Psoas muscle (tissue), 8 donors: ENCODE data around the gene FMN2. TPM values are rescaled to one million over a fixed set of nuclear protein-coding genes. Genes with fewer than 3 reads are reported as not detected.

Experiments
- ATAC-seq, 4 donors: fragments of 200-7000 bp; cut with Tn5 transposase; one replicate each; pipeline ENCODE4 v1.9.1; 2020; ENCODE audit warnings: moderate library complexity in 3 of 4, mild to moderate bottlenecking in 2 of 4
- DNase-seq, 2 donors: peaks; one replicate each; pipeline ENCODE4 v3.0.0-alpha.2; 2020
- H3K27ac ChIP-seq: fragments of 200-600 bp; one replicate; pipeline ENCODE4 v1.8.0; 2022
- H3K27me3 ChIP-seq, 3 donors: fragments of 200-600 bp in 1 of 3; one replicate each; pipeline versions ENCODE4 v1.6.1 to v1.8.0; 2013 to 2022; ENCODE audit warnings: low read length in 2 of 3, mild to moderate bottlenecking in 2 of 3, moderate library complexity in 1 of 3; ENCODE audit not compliant: insufficient read depth in 3 of 3
- H3K36me3 ChIP-seq, 2 donors: fragments of 200-600 bp in 1 of 2; one replicate each; pipeline versions ENCODE4 v1.6.1 to v1.8.0; 2013 to 2022; ENCODE audit warnings: low read depth in 1 of 2, mild to moderate bottlenecking in 1 of 2, moderate library complexity in 1 of 2; ENCODE audit not compliant: insufficient read depth in 1 of 2
- H3K4me1 ChIP-seq: fragments of 200-600 bp; one replicate; pipeline ENCODE4 v1.8.0; 2022
- H3K4me3 ChIP-seq: fragments of 200-600 bp; one replicate; pipeline ENCODE4 v1.8.0; 2022; ENCODE audit warnings: mild to moderate bottlenecking
- H3K9me3 ChIP-seq: fragments of 200-600 bp; one replicate; pipeline ENCODE4 v1.8.0; 2022
- WGBS, 3 donors: extraction: QIAGEN DNeasy Blood & Tissue Kit; methylation state at CpG; one replicate each; pipeline versions ENCODE4 v1.1.6 to v1.1.7; 2013; 5-methylcytosine and 5-hydroxymethylcytosine counted together
- intact Hi-C, 2 donors: fragments of 100-400 bp; cut with DNase I; formaldehyde crosslinking; loops; one replicate each; pipeline versions ENCODE4 v1.11.0 to v1.14.2; 2022
- polyA plus RNA-seq, 3 donors: library from polyadenylated mRNA; stranded (reverse); fragments of 200-250 nt; gene quantifications; one replicate each; pipeline ENCODE4 v1.2.3, GENCODE V29; 2013
- total RNA-seq, 4 donors: library from RNA; stranded (reverse); fragmentation: NEBNext Ultra II Directional in 2 of 4; extraction: Animal tissue kit (Norgen Biotek cat#: 25700) in 2 of 4; gene quantifications; one replicate each; pipeline versions ENCODE4 v1.2.1 to v1.2.4, GENCODE V29; 2021 to 2023
- TF ChIP-seq, protein P1 (sequence below): fragments of 200-600 bp; IDR thresholded peaks from one replicate; pipeline ENCODE4 v1.8.0; 2022; ENCODE audit warnings: antibody characterized with exemption
- donor health status: healthy with polysubstance abuse.
- donor health status: DM: no; HTN: no; CAD: no; lungs with moderate emphysema.
- donor health status: Bipolar disorder and iron deficiency.
- donor health status: healthy.
- donor health status: DM: yes; HTN: yes; CAD: no.
- donor health status: DM: no; HTN: no; CAD: no.
- donor health status: DM: no; HTN: no; CAD: no.
- donor health status: DM: yes; HTN: yes; CAD: no.

Gene FMN2
- total and polyA plus RNA-seq, 7 donors: 0.15 to 1.1 (median 0.52) TPM; not detected in 2

DNA sequence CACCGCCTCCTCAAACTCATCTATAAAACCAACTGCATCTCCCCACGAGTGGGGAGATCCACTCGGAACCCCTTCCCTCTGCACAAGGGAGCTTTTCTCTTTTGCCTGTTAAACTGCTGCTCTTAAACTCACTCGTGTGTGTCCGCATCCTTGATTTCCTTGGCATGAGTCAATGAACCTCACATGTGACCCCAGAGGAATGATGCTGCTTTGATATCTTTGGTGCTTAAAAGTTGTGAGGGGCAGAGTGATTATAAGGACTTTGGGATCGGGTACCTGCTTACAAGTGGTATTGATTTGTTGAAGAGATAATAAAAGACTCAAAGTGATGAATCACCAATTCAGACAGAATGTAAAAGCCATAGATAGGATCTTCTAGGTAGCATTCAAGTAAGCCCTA lies 394.9 kb downstream of the FMN2 start:
- H3K4me1 ChIP-seq: no peaks in the 10 kb centered on the region
- no peaks in the 10 kb centered on the region for H3K9me3 ChIP-seq
- no peak for ATAC-seq
- intact Hi-C loops: no loop called here
- H3K27me3 ChIP-seq: no peaks in the 10 kb centered on the region
- WGBS, 3 donors: 68 to 77% (median 77%) methylated on average over 6 of the region's 6 CpGs
- DNase-seq: no peak
- H3K36me3 ChIP-seq: no peaks in the 10 kb centered on the region
- TF ChIP-seq, protein P1, sequence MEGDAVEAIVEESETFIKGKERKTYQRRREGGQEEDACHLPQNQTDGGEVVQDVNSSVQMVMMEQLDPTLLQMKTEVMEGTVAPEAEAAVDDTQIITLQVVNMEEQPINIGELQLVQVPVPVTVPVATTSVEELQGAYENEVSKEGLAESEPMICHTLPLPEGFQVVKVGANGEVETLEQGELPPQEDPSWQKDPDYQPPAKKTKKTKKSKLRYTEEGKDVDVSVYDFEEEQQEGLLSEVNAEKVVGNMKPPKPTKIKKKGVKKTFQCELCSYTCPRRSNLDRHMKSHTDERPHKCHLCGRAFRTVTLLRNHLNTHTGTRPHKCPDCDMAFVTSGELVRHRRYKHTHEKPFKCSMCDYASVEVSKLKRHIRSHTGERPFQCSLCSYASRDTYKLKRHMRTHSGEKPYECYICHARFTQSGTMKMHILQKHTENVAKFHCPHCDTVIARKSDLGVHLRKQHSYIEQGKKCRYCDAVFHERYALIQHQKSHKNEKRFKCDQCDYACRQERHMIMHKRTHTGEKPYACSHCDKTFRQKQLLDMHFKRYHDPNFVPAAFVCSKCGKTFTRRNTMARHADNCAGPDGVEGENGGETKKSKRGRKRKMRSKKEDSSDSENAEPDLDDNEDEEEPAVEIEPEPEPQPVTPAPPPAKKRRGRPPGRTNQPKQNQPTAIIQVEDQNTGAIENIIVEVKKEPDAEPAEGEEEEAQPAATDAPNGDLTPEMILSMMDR: no peak
- H3K27ac ChIP-seq: no peak overlapping the region
- H3K4me3 ChIP-seq: no peak overlapping the region

DNA sequence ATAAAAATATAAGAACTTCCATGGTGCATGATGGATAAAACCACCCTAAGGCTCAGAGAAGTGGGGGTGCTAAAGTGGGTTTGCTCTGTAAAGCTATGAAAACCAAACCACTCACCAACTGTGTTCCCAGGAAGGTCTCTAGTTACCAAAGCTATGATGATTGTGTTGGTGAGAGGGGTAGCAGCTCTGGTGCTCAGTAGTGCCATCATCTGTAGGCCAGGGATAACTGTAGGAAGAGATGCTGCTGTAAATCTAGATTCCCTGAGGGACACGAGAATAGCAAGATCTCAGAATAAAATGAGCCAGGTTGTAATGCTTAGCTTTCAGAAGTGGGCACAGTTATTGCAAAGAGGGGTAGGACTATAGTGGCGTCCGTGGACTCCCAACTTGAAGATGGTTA lies 395.8 kb downstream of the FMN2 start:
- H3K9me3 ChIP-seq: no peaks in the 10 kb centered on the region
- DNase-seq (no peak), ATAC-seq (no peak)
- H3K27me3 ChIP-seq: no peaks in the 10 kb centered on the region
- intact Hi-C loops: no loop called here
- no peak overlapping the region for H3K4me3 ChIP-seq
- 75 to 82% (median 81%) methylated on average over 3 of the region's 3 CpGs for WGBS, 3 donors
- TF ChIP-seq, protein P1: no peak
- no peak overlapping the region for H3K27ac ChIP-seq
- H3K4me1 ChIP-seq: no peaks in the 10 kb centered on the region
- no peaks in the 10 kb centered on the region for H3K36me3 ChIP-seq

DNA sequence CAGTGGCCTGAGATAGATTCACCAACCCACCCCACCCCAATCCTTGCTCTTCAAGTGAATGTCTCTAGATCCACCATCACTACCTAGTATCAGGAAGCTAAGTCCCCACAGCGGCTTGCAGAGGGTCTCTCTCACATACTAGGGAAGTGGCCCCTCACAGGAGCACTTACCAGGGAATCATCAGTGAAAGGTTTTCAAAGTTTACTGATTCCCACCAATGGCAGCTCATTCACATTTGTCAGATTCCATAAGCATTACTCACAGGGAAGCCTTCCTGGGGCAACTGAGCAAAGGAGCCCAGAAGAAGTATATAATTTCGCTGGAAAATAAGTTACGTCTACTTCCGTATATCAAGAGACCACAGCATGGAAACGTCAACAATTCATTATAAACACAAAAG lies 399.5 kb downstream of the FMN2 start:
- Histone ChIP-seq H3K4me3 (no peak overlapping the region), H3K4me1 (no peaks in the 10 kb centered on the region), H3K9me3 (no peaks in the 10 kb centered on the region), H3K27me3 (no peaks in the 10 kb centered on the region), H3K36me3 (no peaks in the 10 kb centered on the region), H3K27ac (no peak overlapping the region)
- ATAC-seq: no peak
- TF ChIP-seq, protein P1: no peak
- DNase-seq: no peak
- 67 to 72% (median 71%) methylated on average over 5 of the region's 5 CpGs for WGBS, 3 donors
- intact Hi-C loops: no loop called here

DNA sequence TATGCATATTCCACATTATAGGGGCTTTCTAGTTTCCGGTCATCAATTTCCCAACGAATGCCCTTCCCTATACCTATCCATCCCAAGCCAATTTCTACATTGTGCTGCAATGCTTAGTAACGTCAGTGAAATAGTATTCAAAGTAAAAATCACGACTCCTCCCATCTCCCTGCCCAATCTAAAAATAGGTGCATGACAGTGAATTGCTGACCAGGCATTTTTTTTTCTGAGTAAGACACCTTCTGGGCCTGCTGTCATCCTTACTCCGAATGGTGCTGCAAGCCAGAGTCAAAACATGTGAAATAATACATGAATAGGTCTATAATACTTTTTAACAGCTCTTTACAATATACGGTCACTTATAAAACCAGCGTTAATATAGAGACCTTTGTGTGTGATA lies 400.1 kb downstream of the FMN2 start:
- Histone ChIP-seq H3K4me1 (no peaks in the 10 kb centered on the region), H3K4me3 (no peak overlapping the region), H3K27ac (no peak overlapping the region), H3K36me3 (no peaks in the 10 kb centered on the region), H3K9me3 (no peaks in the 10 kb centered on the region), H3K27me3 (no peaks in the 10 kb centered on the region)
- 77 to 82% (median 77%) methylated on average over 7 of the region's 7 CpGs for WGBS, 3 donors
- TF ChIP-seq, protein P1: no peak
- intact Hi-C loops: no loop called here
- no peak for DNase-seq
- no peak for ATAC-seq

DNA sequence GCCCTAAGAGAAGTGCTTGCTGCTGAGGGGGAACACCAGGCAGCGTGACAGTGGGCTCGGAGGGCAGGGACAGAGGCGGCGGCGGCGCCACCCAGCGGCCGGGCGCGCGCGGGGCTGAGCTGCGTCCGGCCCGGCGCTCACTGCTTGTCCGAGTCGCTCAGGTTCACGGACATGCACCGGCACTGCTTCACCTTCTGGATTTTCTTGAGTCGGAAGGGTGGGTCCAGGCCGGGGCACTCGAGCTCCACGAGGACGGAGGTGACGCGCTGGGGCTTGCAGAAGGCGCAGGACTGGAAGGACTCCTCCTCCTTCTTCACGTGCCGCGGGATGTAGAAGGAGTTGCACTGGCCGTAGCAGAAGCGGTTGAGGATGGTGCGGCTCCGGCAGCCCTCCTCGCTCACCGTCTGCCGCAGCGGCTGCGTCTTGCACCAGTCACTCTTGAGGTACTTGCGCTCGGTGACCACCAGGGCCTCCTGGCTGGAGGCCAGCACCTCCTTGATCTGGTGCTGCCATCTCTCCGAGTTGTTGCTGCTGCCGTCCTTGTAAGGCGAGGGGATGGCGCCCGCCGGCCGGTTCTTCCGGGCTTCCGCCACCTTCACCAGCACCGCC lies 401.3 kb downstream of the FMN2 start:
- no peaks in the 10 kb centered on the region for H3K4me1 ChIP-seq
- H3K4me3 ChIP-seq: no peak overlapping the region
- no peaks in the 10 kb centered on the region for H3K27me3 ChIP-seq
- peak; percentile 21 to 57 for DNase-seq
- no peak for ATAC-seq
- TF ChIP-seq, protein P1: no peak
- WGBS, 3 donors: 67 to 77% (median 71%) methylated on average over 50 to 52 of the region's 52 CpGs
- no peak overlapping the region for H3K27ac ChIP-seq
- intact Hi-C loops: no loop called here
- no peaks in the 10 kb centered on the region for H3K36me3 ChIP-seq
- H3K9me3 ChIP-seq: no peaks in the 10 kb centered on the region
